Endodermal cell (in vitro differentiated cells): ENCODE results near the gene SNTB2. TPM values are rescaled to one million over a fixed set of nuclear protein-coding genes. Genes with fewer than 3 reads are reported as not detected.

Experiments used
- DNase-seq: peaks from one replicate; pipeline ENCODE4 v3.0.0-alpha.2; 2017
- H3K27ac ChIP-seq: 2 replicates; pipeline ENCODE4 v1.5.1; 2013; ENCODE audit warnings: mild to moderate bottlenecking, low read depth, low read length, moderate library complexity
- H3K27me3 ChIP-seq: 2 replicates; pipeline ENCODE4 v1.6.1; 2013; ENCODE audit warnings: mild to moderate bottlenecking, low read length, moderate library complexity; ENCODE audit not compliant: insufficient read depth, control insufficient read depth, poor library complexity, severe bottlenecking
- H3K36me3 ChIP-seq: 2 replicates; pipeline ENCODE4 v1.7.0; 2013; ENCODE audit warnings: mild to moderate bottlenecking, low read length, moderate library complexity; ENCODE audit not compliant: control insufficient read depth, insufficient read depth
- H3K4me1 ChIP-seq: one replicate; pipeline ENCODE4 v1.7.0; 2013; ENCODE audit warnings: low read length; ENCODE audit not compliant: control insufficient read depth, insufficient read depth
- H3K4me3 ChIP-seq: 2 replicates; pipeline ENCODE4 v1.5.1; 2013; ENCODE audit warnings: mild to moderate bottlenecking, low read length, moderate library complexity
- H3K9ac ChIP-seq: 2 replicates; pipeline ENCODE4 v1.6.1; 2013; ENCODE audit warnings: mild to moderate bottlenecking, low read length, moderate library complexity; ENCODE audit not compliant: poor library complexity, severe bottlenecking; ENCODE audit errors: extremely low read depth
- H3K9me3 ChIP-seq: 2 replicates; pipeline ENCODE4 v1.6.1; 2013; ENCODE audit warnings: mild to moderate bottlenecking, low read length, moderate library complexity; ENCODE audit not compliant: control insufficient read depth
- H3K27ac Mint-ChIP-seq: 2 replicates; pipeline ENCODE4 v1.8.0; 2020; ENCODE audit warnings: mixed read lengths
- H3K27me3 Mint-ChIP-seq: 2 replicates; pipeline ENCODE4 v1.8.0; 2021; ENCODE audit warnings: mild to moderate bottlenecking, mixed read lengths; ENCODE audit not compliant: insufficient read depth
- H3K36me3 Mint-ChIP-seq: 2 replicates; pipeline ENCODE4 v1.8.0; 2020; ENCODE audit warnings: low read depth, mixed read lengths
- H3K4me1 Mint-ChIP-seq: 2 replicates; pipeline ENCODE4 v1.8.0; 2020; ENCODE audit warnings: mixed read lengths
- H3K4me3 Mint-ChIP-seq: 2 replicates; pipeline ENCODE4 v1.8.0; 2020; ENCODE audit warnings: mild to moderate bottlenecking, moderate library complexity, mixed read lengths
- H3K9me3 Mint-ChIP-seq: 2 replicates; pipeline ENCODE4 v1.8.0; 2020; ENCODE audit warnings: mild to moderate bottlenecking, mixed read lengths
- WGBS, 2 experiments: methylation state at CpG; one replicate each; pipeline versions ENCODE4 v1.1.5 to v1.1.7; 2013; ENCODE audit warnings: missing lambda C conversion rate in 2 of 2, mixed read lengths in 1 of 2; ENCODE audit not compliant: insufficient coverage in 1 of 2, insufficient read length in 1 of 2; 5-methylcytosine and 5-hydroxymethylcytosine counted together
- total RNA-seq, 2 donors: library from RNA; stranded (reverse); fragmentation: NEBNext Ultra II Directional in 1 of 2; extraction: Animal tissue kit (Norgen Biotek cat#: 25700) in 1 of 2; gene quantifications; 2 replicates in 1 of 2; 3 replicates in 1 of 2; pipeline ENCODE4 v1.2.1, GENCODE V29; 2021
- TF ChIP-seq, protein P1 (sequence below): fragments of 200-600 bp; sonication (generic); conservative IDR thresholded peaks from 2 replicates; pipeline ENCODE4 v1.5.0; 2021; ENCODE audit warnings: antibody characterized with exemption, mild to moderate bottlenecking

The SNTB2 gene
- total RNA-seq, 2 donors from 2014 or later: 15.4 to 24.1 TPM

DNA sequence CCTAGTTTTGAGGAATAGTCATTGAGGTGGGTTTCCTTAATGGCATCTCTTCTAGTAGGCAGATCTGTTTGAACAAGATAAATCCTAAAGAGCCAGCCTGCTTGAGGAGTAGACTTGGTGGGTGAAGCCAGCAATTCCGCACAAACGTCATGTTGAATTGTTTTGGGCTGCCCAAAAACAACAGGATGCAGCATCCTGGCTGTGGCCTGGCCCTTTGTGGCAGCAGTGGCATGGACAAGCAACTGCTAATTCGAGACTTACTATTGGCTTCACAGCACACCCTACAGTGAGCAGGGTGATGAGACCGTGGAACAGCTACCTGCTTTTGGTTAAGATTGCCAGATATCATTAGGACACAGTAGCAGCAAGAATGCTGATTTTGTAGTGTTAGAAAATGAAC is 114.9 kb downstream of the SNTB2 start:
- Histone ChIP-seq H3K4me1 (peaks cover 8% of the 10 kb centered on the region), H3K36me3 (no peaks in the 10 kb centered on the region), H3K27me3 (no peaks in the 10 kb centered on the region), H3K27ac (no peak overlapping the region), H3K9me3 (no peaks in the 10 kb centered on the region), H3K9ac (no peak overlapping the region), H3K4me3 (no peak overlapping the region)
- Mint-ChIP-seq H3K36me3 (peaks cover 26% of the 10 kb centered on the region), H3K9me3 (no peaks in the 10 kb centered on the region), H3K4me3 (no peak overlapping the region), H3K27me3 (no peaks in the 10 kb centered on the region), H3K4me1 (peaks cover 8% of the 10 kb centered on the region), H3K27ac (no peak overlapping the region)
- no peak for DNase-seq
- 94 to 97% methylated on average over 4 of the region's 4 CpGs for WGBS, 2 experiments
- TF ChIP-seq, protein P1, sequence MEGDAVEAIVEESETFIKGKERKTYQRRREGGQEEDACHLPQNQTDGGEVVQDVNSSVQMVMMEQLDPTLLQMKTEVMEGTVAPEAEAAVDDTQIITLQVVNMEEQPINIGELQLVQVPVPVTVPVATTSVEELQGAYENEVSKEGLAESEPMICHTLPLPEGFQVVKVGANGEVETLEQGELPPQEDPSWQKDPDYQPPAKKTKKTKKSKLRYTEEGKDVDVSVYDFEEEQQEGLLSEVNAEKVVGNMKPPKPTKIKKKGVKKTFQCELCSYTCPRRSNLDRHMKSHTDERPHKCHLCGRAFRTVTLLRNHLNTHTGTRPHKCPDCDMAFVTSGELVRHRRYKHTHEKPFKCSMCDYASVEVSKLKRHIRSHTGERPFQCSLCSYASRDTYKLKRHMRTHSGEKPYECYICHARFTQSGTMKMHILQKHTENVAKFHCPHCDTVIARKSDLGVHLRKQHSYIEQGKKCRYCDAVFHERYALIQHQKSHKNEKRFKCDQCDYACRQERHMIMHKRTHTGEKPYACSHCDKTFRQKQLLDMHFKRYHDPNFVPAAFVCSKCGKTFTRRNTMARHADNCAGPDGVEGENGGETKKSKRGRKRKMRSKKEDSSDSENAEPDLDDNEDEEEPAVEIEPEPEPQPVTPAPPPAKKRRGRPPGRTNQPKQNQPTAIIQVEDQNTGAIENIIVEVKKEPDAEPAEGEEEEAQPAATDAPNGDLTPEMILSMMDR: no peak

GRCh38 chr16:69302301-69302700 is 115.3 kb downstream of the SNTB2 start:
- H3K27ac ChIP-seq: no peak overlapping the region
- H3K9me3 ChIP-seq: no peaks in the 10 kb centered on the region
- DNase-seq: no peak
- H3K9ac ChIP-seq: no peak overlapping the region
- TF ChIP-seq, protein P1: no peak
- Mint-ChIP-seq H3K27me3 (no peaks in the 10 kb centered on the region), H3K27ac (no peak overlapping the region), H3K9me3 (no peaks in the 10 kb centered on the region), H3K4me3 (no peak overlapping the region), H3K4me1 (peaks cover 8% of the 10 kb centered on the region), H3K36me3 (peaks cover 26% of the 10 kb centered on the region)
- H3K27me3 ChIP-seq: no peaks in the 10 kb centered on the region
- WGBS, 2 experiments: 99 to 100% methylated on average over 2 to 4 of the region's 4 CpGs
- H3K36me3 ChIP-seq: no peaks in the 10 kb centered on the region
- peaks cover 8% of the 10 kb centered on the region for H3K4me1 ChIP-seq
- H3K4me3 ChIP-seq: no peak overlapping the region

DNA sequence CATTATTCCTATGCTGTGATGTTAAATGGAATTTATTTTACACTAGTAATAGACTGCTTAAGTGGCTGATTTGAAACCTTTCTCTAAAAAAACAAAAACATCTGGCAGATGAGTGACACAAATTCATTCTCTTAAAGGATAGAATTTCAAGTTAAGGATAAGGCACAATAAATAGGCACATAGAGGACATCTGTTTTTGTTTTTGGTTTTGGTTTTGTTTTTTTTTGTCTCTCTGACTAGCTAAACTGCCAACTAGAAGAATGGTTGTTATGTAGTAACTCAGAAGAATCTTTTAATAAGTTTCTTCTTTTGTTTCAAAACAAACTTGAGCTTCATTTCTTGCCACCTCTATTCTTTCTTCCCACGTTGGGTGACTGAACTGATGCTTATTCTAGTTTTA is 119.1 kb downstream of the SNTB2 start:
- Mint-ChIP-seq H3K27ac (no peak overlapping the region), H3K4me3 (no peak overlapping the region), H3K4me1 (peaks cover 5% of the 10 kb centered on the region), H3K9me3 (no peaks in the 10 kb centered on the region), H3K36me3 (peaks cover 6% of the 10 kb centered on the region), H3K27me3 (no peaks in the 10 kb centered on the region)
- DNase-seq: no peak
- Histone ChIP-seq H3K4me3 (no peak overlapping the region), H3K9ac (no peak overlapping the region), H3K9me3 (no peaks in the 10 kb centered on the region), H3K27ac (no peak overlapping the region), H3K4me1 (peaks cover 8% of the 10 kb centered on the region), H3K36me3 (no peaks in the 10 kb centered on the region), H3K27me3 (no peaks in the 10 kb centered on the region)
- TF ChIP-seq, protein P1: no peak
- 100% methylated on average over 1 of the region's 1 CpG; no CpG with 5 or more reads in 1 of the 2 experiments for WGBS, 2 experiments
